GM21367 (cell line): Measurements from ENCODE around the gene NPSR1.
"Not testable (repeated sequence)": the region's sequence is repeated elsewhere in the genome, so short reads cannot be mapped to it uniquely, and the experiment has no call there.

Experiments
- ATAC-seq: cut with Tn5 transposase; IDR thresholded peaks from one replicate; pipeline ENCODE4 v1.9.1; 2021; ENCODE audit not compliant: unreplicated experiment

NPSR1 gene

DNA sequence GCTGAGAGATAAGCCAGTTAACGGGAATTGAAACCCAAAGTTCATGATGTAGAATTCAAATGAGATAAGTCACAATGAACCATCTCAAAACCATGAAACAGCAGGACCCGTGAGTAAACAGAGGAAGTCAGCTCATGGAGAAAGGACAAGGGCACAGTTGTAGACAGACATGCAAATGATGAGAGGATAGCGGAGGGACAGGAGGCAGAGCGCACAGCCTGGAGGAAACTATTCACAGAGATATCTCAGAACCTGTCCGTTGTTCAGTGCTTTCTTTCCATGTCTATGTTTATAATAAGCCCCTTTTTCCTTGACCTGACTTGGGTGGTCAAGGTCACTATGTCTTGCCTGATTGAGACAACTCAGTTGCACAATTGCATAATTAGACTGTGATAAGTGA is 208.2 kb downstream of the NPSR1 start:
- ATAC-seq = not testable (repeated sequence)

DNA sequence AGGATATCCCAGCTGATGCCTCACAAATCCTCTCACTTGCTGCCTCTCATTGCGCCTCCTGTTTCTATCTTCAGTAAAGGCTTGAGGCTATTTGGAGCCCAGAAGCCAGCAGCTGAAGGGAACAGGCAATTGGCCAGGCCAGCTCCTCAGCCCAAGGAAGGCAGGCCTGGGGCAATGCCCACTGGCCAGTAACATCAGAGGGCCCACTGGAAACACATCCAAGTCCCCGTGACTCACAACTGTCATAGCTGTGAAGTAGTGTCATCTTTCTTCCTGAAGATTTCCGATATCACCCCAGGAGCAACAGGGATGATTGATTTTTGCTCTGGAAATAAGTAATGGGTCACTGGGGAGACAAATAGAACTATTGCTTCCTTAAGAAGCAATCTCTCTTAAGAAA is 209.3 kb downstream of the NPSR1 start:
- not testable (repeated sequence) for ATAC-seq

DNA sequence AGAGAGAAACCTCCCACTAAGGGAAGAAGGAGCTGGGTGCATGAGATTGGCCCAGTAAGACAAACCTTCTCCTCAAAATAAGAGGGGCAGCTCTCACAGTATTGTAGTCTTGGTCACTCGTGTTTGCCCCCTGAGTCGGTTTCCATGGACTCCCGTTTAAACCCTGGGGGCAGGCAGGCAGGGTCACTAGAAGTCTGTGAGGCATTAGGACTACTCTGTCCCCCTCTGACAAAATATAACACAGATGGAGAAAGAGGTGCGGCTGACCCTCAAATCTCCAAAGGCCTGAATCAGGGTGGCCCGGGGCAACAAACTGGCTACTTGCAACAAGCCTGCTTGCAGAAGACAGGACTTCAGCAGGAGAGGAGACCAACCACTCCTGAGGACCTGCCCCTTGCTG is 210.6 kb downstream of the NPSR1 start:
- not testable (repeated sequence) for ATAC-seq

DNA sequence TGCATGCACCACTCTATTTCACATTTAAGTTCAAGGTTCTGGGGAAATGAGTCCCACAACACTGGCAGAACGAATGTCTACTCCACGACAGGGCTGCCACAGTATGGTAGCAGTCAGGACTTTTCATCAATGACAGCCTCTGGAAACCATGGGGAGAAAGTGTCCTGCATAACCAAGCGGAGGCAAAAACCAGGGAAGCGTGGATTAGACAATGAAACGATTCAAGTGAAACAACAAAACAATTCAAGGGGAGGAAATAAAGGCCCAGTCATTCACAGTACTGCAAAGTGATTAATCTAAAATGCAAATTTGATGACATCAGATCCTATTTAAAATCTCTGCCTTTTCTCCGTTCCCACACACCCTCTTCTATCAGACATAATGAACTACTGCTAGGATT is 211.0 kb downstream of the NPSR1 start:
- ATAC-seq = no peak

DNA sequence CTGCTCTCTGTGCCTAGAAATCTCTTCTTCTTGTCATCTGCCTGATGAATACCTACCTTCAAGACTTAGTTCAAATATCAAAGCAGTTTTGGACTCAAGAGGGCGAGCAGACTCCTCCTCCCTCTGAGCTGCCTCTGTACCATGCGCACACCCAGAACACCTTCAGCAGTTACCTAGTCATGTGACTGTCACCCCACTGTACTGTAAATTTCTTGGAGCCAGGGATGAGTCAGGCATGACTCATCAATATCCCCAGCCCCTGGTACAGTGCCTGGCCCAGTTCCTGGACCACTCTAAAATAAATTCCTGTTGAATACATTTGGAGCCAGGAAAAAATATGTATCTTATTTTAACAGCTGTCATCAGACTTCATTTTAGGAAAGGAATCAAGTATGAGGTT is 212.0 kb downstream of the NPSR1 start:
- not testable (repeated sequence) for ATAC-seq

DNA sequence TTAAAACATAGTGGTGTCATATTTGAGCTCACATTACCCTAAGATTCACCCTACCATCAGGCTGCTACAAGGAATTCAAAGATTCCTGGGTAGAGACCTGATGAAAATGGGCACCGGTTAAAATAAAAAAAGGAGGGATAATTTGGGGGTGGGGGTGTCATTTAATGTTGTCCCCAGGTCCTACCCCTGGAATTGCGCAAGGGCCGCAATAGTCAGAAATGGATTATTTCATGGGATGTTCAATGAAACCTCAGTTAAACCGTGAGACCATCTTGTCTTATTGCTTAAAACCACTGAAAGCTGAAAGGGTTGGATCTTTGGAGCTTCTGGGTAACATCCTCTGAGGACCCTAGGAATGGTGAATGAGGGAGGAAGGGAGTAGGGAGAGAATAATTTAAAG is 216.3 kb downstream of the NPSR1 start:
- not testable (repeated sequence) for ATAC-seq

DNA sequence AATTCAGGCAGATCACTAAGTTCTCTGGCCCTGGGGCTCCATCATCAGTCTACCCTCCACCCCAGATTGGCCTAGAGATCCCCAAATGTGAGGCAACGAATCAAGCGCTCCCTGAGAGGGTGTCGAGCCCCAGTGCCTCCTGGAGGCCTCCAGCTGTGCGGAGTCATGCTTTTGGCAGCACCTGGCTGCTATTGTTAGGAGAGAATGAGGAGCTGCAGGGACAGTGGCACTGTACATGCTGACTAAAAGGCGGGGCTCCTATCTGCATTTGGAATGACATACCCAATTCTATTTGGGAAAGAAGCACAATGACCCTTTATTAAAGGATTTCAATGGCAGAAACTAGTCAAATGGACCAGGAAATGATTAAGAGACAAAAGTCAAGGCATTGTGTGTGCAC is 217.5 kb downstream of the NPSR1 start:
- no peak for ATAC-seq

DNA sequence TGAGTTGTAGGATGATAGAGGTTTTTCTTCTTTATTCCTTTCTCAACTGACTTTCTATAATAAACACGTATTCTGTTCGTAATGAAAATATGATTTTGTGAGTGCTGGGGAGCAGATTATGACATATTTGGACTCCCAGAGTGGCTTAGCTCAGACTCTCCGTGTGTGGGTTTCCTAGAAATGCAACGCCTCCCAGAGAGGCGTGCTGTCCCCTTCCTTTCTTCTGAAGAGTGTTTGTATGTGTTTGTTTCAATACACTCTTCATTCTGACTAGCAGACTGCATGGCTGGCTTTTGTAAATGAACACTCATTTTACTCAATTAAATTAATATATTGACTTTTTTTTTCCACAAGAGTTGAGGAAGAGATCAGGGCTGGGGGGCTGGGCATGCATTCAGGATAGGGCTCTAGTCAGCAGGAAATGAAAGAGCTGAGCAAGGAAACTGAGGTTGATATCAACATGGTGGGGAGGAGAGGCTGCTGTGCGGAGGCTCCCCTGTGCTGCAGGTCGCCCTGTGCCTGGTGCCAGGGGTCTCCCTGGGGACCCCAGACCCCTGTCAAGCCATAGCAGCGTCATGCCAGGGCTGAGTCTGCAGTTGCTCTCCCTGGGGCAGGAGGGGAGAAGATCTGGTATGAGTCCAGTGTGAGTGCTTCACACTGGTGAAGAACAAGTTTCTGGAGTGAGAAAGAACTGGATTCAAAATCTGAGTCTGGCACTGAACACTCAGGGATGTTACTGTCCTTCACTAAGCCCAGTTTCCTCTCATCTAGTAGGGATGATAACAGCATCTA is 221.1 kb downstream of the NPSR1 start:
- ATAC-seq = not testable (repeated sequence)

DNA sequence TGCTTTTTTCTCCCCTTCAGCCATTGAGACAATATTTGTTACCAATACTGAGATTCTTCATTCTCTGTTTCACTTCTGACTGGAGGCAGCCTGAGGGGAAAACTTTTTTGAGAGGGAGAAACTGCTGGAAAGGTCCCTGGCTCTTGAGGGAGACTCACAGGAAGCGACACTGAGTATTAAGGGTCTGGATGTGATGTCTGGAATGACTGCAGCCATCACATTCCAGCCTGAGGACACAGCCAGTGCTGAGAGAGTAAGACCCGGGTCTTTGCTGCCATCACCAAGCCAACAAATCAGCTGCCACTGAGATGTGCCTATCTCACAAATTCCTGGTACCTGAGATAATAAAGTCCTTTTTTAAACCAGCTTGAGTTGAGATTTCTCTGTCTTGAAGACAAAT is 221.9 kb downstream of the NPSR1 start:
- no peak for ATAC-seq

DNA sequence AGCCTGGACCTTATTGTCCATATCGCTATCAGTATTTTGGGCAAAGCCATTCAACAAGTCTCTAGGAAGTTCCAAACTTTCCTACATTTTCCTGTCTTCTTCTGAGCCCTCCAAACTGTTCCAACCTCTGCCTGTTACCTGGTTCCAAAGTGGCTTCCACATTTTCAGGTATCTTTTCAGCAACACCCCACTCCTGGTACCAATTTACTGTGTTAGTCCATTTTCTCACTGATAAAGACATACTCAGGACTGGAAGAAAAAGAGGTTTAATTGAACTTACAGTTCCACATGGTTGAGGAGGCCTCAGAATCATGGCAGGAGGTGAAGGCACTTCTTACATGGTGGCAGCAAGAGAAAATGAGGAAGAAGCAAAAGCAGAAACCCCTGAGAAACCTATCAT is 225.8 kb downstream of the NPSR1 start:
- not testable (repeated sequence) for ATAC-seq

DNA sequence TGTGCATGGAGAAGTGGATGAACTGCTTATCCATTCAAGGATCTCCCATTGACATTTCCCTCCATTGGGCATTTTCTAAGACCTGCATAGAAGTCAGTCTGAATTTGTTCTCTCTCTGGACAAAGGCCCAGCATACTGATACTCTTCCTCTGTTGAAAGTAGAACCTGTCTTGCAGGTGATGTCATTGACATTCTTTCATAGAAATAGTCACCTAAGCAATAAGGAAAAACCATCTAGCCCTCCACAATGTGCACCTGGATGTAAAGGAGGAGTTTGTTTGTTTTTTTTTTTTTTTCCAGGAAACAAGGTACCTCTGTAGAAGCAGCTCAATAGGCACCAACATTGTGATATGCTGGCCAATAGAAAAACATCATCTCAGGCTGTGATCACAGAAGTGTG is 228.8 kb downstream of the NPSR1 start:
- ATAC-seq = no peak

DNA sequence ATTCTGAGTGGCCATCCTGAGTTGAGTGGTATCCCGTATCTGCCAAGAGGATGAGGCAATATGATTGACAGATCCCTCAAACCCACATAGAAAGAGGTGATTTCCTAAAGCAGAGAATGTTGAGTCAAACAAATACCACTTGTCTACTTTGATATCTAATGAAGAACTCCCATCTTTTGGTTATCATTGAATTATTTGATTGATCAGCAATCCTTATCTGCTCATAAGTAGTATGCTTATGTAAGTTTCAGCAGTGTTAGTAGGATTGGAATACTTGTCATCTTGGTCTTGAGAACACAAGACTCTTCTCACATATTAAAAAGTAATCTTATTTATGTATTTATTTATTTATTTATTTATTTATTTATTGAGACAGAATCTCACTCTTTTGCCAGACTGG is 231.9 kb downstream of the NPSR1 start:
- ATAC-seq = no peak

DNA sequence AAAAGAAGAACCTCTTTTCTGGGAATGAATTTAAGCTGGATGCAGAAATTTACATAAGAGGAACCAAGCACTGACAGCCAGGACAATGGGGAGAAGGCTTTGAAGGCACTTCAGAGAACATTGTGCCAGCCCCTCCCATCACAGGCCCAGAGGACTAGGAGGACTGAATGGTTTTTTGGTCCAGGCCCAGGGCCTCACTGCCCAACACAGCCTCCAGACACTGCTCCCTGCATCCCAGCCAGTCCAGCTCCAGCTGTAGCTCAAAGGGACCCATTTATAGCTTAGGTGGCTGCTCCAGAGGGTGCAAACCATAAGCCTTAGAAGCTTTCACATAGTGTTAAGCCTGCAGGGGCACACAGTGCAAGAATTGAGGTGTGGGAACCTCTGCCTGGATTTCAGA is 237.2 kb downstream of the NPSR1 start:
- ATAC-seq = no peak
